GM18951 (cell line): ENCODE results near the gene EFTUD2.
"Not testable (repeated sequence)": the region's sequence is repeated elsewhere in the genome, so short reads cannot be mapped to it uniquely, and the experiment has no call there.

ENCODE experiments used
- POLR2A ChIP-seq: IDR thresholded peaks from 4 replicates; pipeline ENCODE4 v1.6.1; 2011; ENCODE audit warnings: mild to moderate bottlenecking; ENCODE audit not compliant: insufficient read length, insufficient read depth; ENCODE audit errors: extremely low read depth
- in situ Hi-C: fragments of 300-500 bp; cut with MboI; formaldehyde crosslinking; loops from one replicate; pipeline ENCODE4 v1.12.0; 2022; ENCODE audit warnings: low sequenced_read_pairs, mixed read lengths, inconsistent platforms; ENCODE audit not compliant: unreplicated experiment

The EFTUD2 gene

DNA sequence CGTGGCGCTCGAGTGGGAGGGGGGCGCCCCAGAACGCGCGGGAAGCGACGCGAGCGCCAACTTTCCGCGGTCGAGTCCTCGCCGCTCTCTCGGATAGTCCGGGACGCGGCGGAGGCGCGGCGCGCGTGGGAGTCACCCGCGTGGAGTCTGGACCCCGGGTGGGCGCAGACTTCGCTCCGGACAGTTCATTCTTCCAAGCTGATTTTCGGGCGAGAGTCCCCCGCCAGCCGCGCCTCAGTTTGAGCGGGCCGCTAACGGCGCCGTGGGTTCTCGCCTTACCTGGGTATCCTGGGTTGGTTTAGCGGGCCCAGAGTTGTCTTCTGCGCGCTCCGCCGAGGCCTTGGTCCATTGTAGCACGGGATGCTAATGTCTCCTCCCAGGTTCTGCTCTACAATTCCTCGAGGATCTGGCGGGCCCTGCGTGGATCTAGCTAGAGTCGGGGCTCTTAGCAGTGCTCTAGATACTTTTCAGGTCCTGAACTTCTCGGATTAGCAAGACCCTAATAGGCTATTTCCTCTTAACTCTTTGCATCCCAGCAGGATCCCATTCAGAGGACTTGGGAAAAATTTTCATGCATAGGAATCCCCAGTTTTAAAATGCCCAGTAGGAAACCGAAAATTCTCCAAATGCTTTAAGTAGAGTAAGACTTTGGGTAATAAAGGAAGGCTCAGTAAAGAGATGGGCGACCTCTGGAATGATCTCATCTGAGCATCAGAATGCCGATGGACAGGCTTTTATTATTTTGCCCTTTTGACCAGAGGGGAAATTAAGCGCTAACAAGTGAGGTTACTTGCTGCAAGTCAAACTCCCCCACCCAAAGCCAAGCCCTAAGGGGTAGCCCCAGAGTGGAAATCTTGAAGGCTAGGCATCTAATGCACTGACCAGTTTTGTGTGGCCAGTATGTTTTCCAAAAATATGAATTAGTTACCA lies 68.6 kb downstream of the EFTUD2 start:
- in situ Hi-C loops, result no loop called here
- TF ChIP-seq POLR2A, result no peak

DNA sequence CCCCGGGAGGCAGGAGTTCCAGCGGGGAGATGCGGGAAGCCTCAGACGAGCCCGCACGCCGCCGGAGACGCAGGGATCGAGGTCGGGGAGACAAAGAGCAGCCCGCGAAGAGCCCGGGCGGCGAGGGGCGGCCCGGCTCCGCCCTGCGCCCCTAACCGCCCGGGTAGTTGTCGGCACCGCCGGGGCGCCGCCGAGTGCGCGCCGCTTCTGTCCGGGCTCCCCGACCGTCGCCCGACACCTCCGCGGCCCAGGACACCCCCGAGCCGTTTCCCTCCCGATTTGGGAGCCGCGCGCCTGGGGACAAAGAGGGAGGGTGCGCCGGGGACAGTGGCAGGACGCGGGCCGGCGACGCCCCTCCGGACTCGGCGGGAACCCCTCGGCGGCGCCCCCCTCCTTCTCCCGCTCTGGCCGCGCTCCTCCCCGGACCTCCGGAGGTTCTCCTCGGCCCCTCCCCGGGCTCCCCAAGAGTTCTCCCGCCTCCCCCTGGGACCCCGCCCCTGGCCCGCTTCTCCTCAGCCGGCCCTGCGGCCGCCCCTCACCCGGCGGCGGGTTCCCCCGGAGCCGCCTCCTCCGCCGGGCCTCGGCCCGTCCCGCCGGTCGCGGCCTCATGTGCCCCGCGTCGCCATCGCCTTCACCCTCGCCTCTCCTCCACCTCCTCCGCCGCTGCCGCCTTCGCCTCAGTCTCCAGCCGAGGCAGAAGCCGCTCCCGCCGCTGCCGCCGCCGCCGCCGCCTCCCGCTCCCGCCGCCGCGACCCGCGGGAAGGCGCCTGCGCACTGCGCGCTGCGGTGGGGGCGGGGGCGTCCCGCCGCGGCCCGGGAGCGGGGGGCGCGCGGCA lies 69.5 kb downstream of the EFTUD2 start, which contains the start of gene GJC1:
GJC1 (minus strand) TSS at position 765 of the 836 bp plus-strand sequence. CDS start 24,470 bp downstream, outside the sequence.
- in situ Hi-C loops, result no loop called here
- TF ChIP-seq POLR2A, result peak; percentile 52

DNA sequence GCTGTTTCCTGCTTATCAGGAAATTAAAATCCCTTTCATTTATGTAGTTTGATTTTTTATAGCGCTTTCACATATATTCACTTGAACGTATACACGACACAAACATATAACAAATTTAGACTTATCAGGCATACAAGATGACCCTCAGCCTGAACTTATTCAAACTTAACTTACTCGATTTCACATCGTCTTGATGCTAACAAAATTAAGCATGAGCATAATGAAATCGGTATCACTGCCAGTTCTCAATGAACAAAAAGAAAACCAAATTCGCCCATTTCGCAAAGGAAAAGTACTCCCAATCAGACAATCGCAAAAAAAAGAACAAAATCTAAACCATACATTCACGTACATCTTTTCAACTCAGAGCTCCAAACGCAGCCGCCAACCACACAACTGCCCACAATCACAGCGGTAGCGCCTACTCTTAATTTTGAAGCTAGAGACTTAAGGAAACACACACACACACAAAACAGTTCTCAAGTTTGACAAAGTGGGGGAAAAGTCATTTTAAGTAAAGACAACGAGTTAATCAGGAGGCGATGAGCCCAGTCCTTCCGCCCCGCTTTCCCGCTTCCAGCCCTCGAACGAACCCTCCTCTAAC lies 70.2 kb downstream of the EFTUD2 start:
- in situ Hi-C loops, result no loop called here

DNA sequence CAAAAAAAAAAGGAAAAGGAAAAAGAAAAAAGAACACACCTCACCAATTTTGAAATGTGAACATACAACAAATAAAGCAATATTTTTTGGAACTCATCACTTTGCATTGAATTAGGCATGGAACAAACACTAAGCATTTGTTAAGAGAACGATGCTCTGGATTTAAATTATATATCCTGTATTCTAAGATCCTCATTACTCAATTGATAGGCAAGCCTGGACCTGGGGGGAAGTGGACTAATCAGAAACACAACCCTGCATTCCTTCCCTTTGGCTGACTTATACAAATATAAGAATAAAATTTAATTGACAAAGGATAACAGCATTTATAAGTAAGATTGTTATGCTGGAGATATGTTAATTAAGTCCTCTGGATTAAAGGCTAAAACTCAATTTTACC lies 71.4 kb downstream of the EFTUD2 start:
- TF ChIP-seq POLR2A, result no peak
- in situ Hi-C loops, result no loop called here

More for the DNA sequence above, 70.2 kb downstream of the EFTUD2 start:
- TF ChIP-seq POLR2A, result no peak

DNA sequence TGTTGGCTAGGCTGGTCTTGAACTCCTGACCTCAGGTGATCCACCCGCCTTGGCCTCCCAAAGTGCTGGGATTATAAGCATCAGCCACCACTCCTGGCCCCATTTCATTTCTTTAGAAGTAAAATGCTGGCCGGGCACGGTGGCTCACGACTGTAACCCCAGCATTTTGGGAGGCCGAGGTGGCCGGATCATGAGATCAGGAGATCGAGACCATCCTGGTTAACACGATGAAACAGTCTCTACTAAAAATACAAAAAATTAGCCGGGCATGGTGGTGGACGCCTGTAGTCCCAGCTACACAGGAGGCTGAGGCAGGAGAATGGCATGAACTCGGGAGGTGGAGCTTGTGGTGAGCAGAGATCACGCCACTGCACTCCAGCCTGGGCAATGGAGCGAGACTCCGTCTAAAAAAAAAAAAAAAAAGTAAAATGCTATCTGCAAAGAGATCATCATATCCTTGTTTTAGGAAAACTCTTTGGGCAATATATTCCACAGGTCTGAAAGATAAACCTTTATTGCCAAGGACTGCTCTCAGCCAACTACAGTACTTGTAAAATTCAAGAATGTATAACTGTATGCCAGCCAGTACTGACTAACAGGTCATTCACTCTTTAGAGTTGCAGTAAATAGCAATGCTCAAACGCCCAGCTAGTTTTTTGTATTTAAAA lies 73.0 kb downstream of the EFTUD2 start:
- no peak for TF ChIP-seq POLR2A
- in situ Hi-C loops, result no loop called here

DNA sequence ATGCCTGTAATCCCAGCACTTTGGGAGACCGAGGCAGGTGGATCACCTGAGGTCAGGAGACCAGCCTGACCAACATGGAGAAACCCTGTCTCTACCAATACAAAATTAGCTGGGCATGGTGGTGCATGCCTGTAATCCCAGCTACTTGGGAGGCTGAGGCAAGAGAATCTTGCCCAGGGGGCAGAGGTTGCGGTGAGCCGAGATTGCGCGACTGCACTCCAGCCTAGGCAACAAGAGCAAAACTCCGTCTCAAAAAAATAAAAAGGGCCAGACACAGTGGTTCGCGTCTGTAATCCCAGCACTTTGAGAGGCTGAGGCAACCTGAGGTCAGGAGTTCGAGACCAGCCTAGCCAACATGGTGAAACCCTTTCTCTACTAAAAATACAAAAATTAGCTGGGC lies 74.0 kb downstream of the EFTUD2 start:
- in situ Hi-C loops, result not testable (repeated sequence)

DNA sequence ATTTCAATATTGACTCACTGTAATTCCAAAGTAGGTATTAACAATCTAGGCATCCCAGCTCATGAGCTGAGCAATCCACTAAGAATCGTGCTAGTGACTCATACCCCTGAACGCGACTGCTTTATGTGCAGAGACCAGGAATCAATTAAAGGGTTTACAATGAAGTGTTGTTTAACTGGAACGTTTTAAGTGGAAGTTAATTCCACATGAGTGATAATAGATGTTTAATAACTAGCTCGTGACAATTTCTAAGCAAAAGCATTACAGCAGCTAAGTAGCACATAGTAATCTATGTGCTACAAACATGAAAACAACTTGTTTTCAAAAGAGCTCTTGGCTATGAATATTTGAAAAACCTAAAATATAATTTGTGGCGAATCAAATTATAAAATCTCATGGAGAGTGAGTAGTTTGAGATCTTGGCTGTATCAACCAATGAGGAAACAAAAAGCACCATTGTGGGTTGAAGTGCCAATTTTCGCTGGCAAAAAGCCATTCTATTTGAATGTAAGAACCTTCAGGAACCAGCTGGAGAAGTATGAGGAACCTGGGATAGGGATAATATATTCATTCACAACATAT lies 78.5 kb downstream of the EFTUD2 start:
- in situ Hi-C loops, result no loop called here

DNA sequence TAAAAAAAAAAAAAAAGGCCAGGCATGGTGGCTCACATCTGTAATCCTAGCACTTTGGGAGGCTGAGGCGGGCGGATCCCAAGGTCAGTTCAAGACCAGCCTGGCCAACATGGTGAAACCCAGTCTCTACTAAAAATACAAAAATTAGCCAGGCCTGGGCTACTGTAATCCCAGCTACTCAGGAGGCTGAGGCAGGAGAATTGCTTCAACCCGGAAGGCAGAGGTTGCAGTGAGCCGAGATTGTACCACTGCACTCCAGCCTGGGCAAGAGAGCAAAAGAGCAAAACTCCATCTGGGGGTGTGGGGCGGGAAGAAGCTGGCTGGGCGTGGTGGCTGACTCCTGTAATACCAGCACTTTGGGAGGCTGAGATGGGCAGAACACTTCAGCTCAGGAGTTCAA lies 80.7 kb downstream of the EFTUD2 start:
- in situ Hi-C loops, result not testable (repeated sequence)

More for the DNA sequence above, 78.5 kb downstream of the EFTUD2 start:
- TF ChIP-seq POLR2A, result no peak

DNA sequence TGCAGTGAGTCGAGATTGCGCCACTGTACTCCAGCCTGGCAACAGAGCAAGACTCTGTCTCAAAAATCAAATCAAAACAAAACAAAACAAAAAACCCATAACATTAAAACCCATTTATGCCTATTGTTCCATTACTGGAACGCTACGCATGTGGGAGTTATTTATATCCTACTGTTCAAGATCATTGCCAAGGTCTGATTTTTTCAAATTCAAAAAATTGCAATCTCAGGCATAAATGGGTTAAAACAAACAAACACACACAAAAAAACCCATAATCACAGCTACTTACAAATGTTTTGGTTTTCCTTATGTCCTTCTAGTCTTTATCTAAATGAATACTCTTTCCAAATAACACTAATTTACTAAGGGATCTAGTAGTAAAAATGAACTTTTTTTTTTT lies 87.0 kb downstream of the EFTUD2 start:
- in situ Hi-C loops, result no loop called here
- TF ChIP-seq POLR2A, result no peak

DNA sequence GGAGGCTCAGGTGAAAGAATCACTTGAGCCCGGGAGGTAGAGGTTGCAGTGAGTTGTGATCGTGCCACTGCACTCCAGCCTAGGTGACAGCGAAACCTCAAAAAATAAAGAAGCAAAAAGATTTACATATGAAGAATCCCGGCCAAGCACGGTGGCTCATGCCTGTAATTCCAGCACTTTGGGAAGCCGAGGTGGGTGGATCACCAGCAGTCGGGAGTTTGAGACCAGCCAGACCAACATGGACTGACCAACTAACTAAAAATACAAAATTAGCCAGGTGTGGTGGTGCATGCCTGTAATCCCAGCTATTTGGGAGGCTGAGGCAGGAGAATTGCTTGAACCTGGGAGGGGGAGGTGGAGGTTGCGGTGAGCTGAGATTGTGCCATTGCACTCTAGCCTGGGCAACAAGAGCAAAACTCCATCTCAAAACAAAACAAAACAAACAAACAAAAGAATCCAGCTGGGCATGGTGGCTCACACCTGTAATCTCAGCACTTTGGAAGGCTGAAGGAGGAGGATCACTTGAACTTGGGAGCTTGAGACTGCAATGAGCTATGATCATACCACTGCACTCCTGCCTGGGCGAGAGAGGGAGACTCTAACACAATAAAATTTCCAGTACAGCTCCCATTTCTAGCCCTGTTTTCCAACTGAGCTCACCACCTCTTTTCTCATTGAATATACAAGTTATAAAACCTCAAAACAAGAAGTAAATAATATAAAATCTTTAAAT lies 90.4 kb downstream of the EFTUD2 start:
- in situ Hi-C loops, result not testable (repeated sequence)

DNA sequence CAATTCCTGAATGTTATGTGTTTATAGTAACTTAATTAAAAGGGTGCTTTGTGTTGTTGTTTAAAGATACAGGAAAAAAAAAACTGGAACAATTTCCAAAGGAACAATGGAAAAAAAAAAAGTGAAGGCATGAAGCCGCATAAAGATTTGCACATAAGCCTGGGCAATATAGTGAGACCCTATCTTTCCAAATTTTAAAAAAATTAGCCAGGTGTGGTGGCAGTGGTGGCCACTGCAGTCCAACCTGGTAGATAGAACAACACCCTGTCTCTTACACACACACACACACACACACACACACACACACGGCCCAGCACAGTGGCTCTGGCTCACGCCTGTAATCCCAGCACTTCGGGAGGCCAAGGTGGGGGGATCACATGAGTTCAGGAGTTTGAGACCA lies 91.1 kb downstream of the EFTUD2 start:
- in situ Hi-C loops, result no loop called here
- no peak for TF ChIP-seq POLR2A

DNA sequence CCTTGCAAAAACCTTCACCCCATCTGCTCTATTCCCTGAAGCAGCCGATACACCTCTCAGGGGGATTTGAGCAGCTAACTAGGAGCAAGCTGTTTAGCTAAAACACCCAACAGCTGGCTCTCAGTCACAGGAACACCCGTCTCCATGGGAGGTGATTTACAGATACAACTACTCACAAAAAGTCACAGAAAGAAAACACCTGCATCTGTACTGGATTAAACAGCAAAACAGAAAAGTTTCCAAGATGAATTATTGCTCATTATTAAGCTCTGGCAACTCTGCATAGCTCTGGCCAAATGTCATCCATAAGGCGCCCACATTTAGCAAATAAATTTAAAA lies 91.5 kb downstream of the EFTUD2 start:
- in situ Hi-C loops, result no loop called here
- TF ChIP-seq POLR2A, result no peak

DNA sequence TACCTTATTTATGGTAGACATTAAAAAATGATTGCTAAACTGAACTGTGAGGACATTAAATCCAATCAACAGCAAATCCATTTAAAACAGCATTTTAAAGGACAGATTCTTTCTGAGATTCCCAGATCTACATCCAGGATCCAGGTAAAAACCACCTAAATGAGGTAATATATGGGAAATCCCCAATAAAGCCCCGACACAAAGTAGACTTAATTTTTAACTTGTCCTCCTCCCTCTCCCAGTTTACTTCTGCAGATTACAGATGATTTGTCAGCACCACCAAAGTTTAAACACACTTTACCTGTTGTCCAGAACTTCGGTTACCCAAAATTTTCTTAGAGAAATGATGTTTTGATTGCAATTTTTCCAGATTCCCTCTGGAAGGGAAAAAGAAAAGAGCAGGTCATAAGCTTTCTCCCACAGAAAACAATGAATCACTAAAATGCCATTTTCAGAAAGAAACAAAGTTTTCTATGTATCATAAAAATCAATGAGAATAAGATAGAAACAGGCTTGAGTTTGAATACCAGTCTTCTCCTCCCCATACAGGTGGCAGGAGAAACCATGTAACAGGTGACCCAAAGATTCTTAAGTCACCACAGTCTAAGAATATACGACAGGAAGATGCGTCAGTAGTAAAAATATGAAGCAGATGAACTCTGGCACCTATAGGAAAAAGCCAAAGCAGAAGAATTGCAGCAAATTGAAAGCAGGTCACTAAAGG lies 92.0 kb downstream of the EFTUD2 start:
- in situ Hi-C loops, result no loop called here
- TF ChIP-seq POLR2A, result no peak
